CD4-positive, alpha-beta T cell treated with Interleukin-21 for 1 hour (primary cell): ENCODE results near the gene SDR42E1.

ENCODE experiments used
- DNase-seq: peaks from one replicate; pipeline ENCODE4 v3.0.0-alpha.2; 2020

SDR42E1 gene, protein sequence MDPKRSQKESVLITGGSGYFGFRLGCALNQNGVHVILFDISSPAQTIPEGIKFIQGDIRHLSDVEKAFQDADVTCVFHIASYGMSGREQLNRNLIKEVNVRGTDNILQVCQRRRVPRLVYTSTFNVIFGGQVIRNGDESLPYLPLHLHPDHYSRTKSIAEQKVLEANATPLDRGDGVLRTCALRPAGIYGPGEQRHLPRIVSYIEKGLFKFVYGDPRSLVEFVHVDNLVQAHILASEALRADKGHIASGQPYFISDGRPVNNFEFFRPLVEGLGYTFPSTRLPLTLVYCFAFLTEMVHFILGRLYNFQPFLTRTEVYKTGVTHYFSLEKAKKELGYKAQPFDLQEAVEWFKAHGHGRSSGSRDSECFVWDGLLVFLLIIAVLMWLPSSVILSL

DNA sequence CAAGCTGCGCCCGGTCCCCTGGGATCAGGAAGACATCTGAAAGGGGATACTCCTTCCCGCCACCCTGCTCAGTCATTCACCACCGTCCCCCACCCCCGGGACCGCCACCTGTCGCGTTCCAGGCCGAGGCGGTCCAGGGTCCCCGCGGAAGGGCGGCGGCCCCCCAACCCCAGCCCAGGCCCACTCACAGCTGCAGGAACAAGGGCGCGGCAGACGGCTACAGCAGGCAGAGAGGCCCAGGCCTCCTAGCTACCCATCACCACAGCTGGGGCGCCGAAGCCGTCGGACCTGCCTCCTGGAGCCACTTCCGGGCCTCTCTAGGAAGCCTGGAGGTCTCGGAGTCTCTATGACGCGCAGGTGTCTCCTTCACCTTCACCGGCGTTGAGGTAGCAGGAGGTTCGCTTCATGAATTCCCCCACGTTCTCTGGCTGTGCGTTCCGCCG is at the start of gene SDR42E1:
Gene SDR42E1 (minus strand): TSS at position 272 of the 443 bp plus-strand sequence. CDS start 10,612 bp downstream, outside the sequence.
- DNase-seq = peak; percentile 74

DNA sequence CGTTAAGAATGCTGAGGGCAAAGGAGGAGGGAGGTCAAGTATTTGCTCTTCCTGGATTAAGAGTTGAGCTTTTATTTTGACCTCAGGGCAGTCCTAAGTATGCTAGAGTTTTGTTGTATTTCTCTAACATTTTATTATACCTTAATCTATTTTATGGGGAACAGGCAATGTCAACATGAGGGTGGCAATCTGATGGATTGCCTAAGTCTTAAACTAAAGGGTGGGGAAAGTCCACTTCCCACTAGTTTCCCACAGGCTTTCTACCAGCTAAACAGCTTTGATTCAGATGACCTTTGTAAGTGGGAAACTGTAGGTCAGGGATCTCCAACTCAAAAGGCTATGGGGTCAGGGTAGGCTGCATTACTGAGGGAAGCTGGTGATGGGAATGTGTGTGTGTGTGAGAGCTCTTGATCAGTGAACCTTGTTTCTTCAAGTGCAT is 48.7 kb upstream of the SDR42E1 start:
- DNase-seq = no peak

DNA sequence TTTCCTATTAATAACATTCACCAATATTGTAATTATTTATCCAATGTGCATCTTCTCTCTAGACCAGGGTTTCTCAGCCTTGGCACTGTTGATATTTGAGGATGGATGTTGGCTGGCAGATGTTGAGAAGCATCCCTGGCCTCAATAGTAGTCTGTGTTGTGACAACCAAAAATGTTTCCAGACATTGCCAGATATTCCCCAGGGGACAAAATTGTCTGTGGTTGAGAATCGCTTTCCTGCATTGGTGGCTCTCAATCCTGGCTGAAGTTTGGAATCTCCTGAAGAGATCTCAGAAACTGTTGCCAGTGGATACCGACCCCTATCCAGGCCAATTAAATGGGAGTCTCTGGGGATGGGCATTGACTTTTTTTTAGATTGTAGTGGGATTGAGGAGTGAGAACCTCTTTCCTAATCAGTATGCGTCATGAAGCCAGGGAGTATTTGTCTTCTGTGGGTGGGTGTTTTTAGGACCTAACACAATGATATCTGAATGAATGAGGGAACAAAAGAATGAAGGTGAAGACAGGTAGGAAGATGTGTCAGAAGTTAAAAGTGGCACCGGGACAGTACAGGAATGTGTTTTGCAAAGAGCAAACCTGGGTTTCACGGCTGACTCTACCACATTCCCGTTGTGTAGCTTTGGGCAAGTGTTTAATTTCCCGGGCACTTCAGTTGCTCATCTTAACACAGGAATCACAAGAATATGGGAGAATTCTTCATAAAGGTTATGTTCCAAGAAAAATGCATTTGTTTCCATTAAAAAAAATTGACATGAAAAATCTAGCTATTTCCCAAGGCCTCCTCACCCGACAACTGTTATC is 48.1 kb upstream of the SDR42E1 start:
- no peak for DNase-seq

DNA sequence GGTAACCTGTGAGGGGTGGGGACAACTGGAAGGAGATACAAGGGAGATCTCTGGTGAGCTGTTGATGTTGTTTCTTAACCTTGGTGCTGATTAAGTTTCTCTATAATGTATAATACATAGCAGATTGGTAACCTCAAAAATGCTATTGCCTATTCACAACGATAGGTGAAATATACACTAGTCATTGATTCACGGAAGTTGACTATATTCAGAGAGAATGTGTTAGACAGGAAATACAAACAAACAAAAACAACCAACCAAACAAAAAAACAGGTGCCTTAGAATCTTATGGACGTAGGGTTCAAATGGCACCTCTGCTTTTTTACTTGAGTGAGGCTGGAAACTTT is 45.3 kb upstream of the SDR42E1 start:
- no peak for DNase-seq

DNA sequence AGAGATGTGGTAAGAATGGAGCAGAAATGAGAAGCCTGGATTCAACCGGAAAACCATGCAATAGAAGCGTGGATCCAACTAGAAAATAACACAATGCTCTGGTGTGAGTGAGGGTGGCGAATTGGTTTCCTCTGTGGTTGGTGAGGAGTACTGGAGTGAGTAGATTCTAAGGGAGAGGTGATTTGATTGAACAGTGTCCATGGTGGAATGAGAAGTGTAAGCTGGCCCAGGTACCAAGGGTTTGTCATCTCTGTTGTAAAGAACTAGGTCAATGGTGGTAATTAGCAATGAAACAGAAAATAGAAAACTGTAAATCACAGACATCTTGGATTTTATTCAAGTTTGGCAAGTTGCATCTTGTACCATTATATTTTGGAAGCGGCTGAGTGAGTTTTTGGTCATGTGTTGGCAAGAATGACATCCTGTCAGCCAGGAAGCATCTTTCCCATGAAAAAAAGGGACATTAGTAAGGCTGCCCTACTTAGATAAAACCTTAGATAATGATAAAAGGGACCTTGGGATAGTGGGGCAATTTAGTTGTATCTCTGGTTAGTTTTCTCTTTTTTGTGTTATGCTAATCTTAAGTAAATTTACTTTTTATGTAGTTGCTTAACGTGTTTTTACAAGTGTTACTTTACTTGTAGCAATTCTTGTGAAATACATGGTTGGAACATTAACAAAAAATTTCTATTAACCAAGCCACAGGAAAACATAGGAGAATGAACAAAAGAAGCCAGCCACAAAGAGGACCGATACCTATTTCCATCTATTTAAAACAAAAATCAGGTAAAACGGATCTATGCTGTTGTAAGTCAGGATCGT is 44.7 kb upstream of the SDR42E1 start:
- DNase-seq = no peak

DNA sequence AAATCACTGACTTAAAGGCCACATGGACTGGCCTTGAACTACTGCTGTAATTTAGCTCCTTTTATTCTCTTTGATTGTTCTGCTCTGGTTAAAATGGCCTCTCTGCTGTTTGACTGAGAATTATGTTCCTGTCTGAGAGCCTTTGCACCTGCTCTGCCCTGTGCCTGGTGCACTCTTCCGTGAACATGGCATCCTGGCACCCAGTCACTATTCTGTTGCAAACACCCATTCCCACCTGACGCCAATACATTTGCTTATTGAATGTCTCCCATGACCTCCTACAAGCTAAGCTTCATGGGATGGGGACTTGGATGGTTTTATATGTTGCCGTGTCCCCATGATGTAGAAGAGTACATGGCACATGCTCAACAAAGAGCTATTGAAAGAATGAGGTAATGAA is 43.8 kb upstream of the SDR42E1 start:
- no peak for DNase-seq

DNA sequence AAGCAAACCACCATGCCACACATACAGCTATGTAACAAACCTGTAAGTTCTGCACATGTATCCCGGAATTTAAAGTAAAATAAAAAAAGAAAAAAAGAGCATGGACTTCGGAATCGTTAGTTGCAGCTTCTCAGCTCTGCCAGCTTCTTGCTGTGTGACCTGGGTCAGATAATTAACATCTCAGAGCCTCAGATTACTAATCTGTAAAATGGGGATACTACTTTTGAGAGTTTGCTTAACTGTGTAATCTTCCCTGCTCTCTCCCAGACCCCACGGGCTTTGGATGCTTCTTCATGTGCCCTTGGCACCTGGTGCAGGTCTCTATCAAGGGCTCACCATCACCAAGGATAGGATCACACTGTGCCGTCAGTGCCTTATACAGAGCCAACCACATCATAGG is 40.4 kb upstream of the SDR42E1 start:
- no peak for DNase-seq

DNA sequence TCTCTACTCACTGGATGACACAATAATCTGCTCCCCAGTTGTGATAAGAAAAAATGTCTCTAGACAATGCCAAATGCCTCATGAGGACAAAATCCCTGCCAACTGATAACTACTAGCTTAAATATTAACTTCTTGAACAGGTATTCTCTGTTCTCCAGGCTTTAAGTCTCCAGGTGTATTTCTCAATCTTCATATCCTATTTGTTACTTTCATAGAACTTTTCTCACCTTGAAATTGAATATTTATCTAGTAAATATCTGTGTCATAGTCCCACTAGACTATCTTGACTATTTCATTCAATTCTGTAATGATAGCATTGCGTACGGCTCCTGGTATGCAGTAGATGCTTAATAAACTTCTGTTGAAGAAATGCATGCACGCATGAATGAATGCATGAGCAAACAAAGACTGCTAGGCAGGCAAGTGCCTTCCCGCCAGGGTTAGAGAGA is 39.7 kb upstream of the SDR42E1 start:
- DNase-seq = no peak

DNA sequence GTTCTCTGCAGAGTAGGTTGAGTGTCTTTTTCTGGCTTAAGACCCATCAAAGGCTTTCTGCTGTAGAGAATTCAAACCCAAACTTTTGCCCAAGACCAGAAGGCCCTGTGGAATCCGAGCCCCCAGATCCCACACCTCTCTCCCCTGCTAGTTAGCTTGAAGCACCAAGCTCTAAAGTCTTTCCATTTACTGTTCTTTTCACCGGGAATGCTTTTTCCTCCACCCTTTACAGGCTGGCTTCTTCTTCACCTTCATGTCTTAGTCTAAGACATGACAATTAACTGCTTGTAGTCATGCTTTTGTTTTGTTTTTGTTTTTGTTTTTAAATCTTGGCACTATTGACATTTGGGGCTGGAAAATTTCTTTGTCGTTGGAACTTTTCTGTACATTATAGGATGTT is 39.2 kb upstream of the SDR42E1 start:
- no peak for DNase-seq

DNA sequence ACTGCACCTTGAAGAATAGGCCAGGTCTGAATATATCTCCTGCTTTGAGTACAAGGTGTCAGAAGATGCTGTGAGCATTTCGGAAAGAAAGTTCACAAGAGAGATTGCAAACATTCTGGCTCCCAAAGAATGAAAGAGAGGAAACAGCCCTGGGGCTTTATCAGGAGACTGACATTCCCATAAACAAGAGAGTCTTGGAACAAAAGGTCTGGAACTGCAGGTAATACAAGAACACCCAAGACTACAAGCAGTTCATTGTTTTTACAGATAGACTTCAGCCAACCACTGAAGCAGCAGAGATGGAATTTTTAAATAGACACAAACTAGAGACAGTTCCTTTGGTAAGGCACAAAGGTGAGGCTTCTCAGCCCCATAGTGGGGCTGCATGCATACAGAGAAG is 38.2 kb upstream of the SDR42E1 start:
- DNase-seq = no peak

DNA sequence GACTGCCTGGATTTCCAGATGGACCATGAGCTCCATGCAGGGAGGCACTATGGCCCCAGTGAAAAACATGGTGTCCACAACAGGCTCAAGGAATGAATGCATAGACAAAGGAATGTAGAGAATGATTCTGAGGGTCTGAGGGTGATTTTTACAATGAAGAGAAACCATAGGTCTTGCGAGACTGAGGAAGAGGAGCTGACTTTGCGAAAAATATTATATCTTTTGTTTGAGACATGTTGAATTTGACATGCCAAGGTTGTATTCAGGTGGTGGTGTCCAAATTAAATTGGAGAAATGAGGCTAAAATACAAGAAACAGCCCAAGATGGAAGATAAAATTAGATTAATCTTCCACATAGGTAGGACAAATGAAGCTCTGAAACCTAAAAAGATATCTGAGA is 36.5 kb upstream of the SDR42E1 start:
- DNase-seq = no peak

DNA sequence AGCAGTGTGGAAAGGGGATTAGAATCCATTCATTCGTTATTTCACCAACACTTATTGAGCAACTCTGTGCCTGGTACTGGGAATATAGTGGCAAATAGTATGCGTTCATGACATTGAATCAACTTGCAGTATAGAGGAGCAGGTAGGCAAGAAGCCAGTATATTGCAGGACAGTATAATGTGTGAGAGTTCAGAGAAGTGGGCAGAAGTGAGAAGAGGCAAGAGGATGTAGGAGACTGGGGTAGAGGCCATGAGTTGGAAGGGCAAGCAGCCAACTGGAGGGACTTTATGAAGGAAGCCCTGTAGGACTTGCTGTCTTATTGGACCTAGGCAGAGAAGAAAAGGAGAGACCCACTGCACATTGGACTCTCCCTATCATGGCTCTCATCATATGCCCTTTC is 36.1 kb upstream of the SDR42E1 start:
- DNase-seq = no peak

DNA sequence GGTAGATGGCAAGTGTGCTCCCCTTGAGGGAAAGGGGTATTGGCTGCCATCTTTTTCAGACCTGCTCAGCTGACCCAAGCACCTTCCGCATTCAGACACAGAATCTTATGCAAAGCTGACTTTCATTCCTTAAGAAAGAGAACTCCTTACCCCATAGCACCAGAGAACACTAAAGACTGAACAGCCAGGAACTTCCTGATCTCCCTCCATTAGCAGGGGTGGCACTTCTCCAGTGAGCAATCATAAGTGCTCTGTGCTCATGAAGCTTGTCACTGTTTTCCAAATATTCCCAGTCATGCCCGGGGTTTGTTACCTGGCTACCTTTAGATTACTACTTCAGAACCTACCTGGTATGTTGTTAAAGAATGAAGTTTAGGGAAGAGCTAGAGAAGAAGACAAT is 35.7 kb upstream of the SDR42E1 start:
- DNase-seq = no peak

DNA sequence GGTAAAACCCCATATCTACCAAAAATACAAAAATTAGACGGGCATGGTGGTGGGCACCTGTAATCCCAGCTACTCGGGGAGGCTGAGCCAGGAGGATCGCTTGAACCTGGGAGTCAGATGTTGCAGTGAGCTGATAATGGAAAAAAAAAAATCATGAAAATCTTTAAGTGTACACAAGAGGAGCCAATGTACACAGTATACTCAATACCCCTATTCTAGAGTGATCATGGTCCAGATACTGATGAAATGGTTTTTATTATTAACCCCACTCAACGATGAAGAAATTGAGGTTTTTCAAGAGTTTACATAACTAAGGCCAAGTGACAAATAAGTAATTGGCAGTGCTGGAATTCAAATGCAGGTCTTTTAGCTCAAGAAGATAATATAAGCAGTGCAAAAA is 35.3 kb upstream of the SDR42E1 start:
- DNase-seq = no peak

DNA sequence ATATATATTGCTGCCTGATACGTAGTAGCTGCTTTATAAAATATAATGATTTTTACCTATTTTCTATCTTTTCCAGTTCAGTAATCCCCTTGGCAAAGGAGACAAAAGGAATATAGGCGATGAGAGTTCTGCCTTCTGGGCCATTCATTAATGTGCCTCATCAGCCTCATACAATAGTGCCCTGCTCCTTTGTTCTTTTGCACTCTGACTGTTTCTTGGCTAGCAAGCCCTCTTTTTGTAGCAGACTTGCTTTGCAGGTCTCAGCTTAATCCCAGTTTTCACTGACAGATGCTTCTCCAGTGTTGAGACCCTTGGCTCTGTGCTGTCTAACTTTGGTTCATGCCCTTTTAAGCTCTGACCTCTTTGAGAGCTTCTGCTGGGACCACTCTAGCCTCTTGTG is 34.2 kb upstream of the SDR42E1 start:
- no peak for DNase-seq

DNA sequence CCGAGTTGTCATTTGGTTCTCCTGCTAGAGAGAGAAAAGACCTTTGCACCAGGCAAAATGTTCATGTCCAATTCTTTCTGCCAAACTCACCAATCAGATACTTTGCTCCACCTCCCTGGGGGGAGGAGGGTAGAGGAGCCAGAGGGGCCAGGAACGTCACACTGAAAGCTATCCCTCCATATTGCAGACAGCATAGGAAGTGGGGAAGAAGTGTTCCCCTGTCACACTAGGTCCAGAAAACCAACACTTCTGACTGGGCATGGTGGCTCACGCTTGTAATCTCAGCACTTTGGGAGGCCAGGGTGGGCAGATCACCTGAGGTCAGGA is 33.3 kb upstream of the SDR42E1 start:
- no peak for DNase-seq

DNA sequence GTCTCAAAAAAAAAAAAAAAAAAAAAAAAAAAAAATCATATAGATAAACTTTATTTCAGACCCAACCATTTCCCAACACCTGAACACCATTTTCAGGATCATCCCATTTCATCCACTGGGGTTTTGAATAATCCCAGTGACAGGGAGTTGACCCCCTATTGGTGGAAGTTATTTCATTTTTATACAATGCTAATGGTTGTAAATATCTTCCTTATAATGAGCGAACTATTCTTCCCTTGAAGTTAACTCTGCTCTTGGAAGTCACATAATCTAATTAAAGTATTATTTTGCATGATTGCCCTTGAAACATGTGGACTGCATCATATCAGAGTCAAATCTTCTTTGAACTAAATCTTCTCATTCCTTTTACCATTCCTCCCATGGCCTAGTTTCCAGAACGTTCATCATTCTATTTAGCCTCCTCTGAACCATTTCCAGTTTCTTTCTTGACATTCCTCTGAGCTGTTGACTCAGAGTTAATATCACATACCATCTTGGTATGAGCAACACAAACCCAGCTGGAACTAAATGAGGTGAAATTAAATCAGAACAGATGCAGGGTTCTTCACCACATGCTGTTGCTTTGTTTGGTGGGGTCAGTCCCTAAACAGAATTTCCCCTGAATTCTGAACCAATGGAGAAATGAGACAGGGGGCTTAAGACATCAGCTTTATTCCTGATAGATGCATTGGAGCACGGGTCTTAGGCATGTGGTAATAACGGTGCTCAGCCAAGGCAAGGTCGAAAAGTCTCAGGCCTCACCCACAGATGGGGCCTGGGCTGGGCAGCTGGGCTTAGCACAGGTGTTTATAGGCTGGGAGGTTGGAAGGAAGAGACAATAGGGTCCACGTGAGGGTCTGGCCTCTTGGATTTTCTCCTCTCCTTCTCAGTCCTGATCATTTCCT is 32.7 kb upstream of the SDR42E1 start:
- DNase-seq = no peak

DNA sequence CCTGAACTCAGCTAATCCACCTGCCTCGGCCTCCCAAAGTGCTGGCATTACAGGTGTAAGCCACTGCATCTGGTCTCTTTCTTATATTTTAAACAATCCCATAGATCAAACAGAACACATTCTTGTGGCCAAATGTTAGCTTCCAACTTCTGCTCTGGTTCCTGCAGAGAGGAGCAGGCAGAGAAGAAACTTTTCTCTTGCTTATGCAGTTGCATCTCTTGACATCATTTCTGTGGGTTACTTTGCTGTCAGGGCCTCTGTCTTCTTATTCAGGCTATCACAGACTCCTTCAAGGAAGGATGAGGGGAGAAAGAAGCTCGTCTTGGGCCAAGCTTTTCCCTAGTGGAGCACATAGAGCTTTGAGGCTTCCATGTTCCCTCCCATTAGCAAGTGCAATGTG is 31.6 kb upstream of the SDR42E1 start:
- DNase-seq = no peak

DNA sequence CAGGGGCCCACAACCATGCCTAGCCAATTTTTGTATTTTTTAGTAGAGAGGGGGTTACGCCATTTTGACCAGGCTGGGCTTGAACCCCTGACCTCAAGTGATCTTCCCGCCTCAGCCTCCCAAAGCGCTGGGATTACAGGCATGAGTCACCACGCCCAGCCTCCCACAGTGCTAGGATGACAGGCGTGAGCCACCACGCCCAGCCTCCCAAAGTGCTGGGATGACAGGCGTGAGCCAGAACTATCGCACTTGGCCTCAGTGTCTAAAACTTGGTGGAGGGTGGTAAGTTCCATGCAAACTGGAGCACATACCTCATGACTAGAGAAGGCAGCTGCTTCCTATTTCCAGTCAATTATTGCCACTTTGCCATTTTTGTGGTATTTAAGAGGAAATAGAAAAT is 30.9 kb upstream of the SDR42E1 start:
- no peak for DNase-seq

DNA sequence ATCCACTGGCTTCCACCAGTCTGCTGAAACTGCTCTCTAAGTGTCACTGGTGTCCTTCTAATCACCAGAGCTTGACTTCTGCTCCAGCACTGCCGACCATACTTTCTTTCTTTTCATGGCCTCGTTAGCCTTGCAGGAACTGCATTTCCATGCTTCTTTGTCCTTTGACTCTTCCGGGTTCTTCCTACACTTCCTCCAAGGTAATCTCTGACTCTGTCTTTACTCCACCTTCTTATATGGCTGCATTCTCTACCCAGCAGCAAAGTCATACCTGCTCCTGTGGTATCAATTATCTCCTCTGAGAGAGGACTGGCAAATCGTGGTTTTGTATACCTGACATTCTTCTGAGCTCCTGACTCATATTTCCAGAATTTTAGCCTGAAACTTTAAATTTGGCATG is 30.3 kb upstream of the SDR42E1 start:
- DNase-seq = no peak

DNA sequence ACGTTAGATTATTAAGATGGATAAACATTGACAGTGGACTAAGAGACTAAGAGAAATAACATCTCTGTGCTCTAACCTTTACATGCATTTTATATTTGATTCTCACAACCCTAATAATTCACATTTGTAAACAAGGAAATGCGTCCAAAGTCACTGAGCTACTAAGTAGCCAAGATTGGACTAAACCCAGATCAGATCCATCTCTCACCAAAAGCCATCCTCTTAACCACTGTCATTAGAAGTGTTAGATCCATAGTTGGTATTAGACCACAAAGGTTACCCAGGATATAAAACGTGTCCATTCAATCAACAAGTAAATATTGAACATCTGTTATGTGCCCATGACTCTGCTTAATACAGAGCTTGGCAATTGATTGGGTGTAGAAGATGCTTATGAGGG is 29.0 kb upstream of the SDR42E1 start:
- no peak for DNase-seq

DNA sequence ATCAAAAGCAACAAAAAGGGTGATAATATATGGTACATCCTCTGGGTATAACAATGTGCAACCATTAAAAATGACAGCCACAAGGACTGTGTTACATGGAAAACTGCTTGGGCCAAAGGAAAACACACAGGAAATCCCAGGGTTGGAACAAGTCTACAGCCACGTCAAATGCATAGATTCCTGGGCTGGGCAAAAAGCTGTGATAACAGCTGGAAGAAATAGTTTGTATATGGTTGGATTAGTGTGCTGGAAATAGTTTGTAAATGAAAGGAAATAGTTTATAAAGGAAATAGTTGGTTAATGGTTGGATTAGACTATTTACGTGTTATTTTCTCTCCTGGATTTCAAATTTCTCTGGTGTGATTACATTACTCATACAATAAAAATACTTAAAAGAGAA is 26.4 kb upstream of the SDR42E1 start:
- no peak for DNase-seq
